Activated CD4-positive, alpha-beta T cell treated with anti-CD3 and anti-CD28 coated beads, Interleukin-2, amount 10 ng/mL, durations not matched to agents 7 days and 5 days (primary cell): ENCODE results near the gene SPTBN4. TPM values are rescaled to one million over a fixed set of nuclear protein-coding genes. Genes with fewer than 3 reads are reported as not detected.
"Not testable (repeated sequence)": the region's sequence is repeated elsewhere in the genome, so short reads cannot be mapped to it uniquely, and the experiment has no call there.

Experiments
- CTCF ChIA-PET: fragments of 350-600 bp; sonication (Branson Sonifier 250); formaldehyde crosslinking; loops from one replicate; lab custom pipeline; 2021; ENCODE audit warnings: antibody characterized with exemption; lab: Charles Lee
- POLR2A ChIA-PET: fragments of 350-600 bp; sonication (Branson Sonifier 250); formaldehyde crosslinking; loops from one replicate; lab custom pipeline; 2021; ENCODE audit warnings: antibody characterized with exemption; lab: Charles Lee
- DNase-seq: peaks from one replicate; pipeline ENCODE4 v3.0.0-alpha.2; 2020
- H3K27ac Mint-ChIP-seq: one replicate; pipeline ENCODE4 v1.8.0; 2021; ENCODE audit warnings: mild to moderate bottlenecking, moderate library complexity, mixed read lengths
- H3K27me3 Mint-ChIP-seq: one replicate; pipeline ENCODE4 v1.8.0; 2021; ENCODE audit warnings: mixed read lengths
- H3K36me3 Mint-ChIP-seq: one replicate; pipeline ENCODE4 v1.8.0; 2021; ENCODE audit warnings: low read depth, mixed read lengths
- H3K4me1 Mint-ChIP-seq: one replicate; pipeline ENCODE4 v1.8.0; 2021; ENCODE audit warnings: mixed read lengths
- H3K4me3 Mint-ChIP-seq: one replicate; pipeline ENCODE4 v1.8.0; 2021; ENCODE audit warnings: mild to moderate bottlenecking, moderate library complexity, mixed read lengths
- H3K9me3 Mint-ChIP-seq: one replicate; pipeline ENCODE4 v1.8.0; 2021; ENCODE audit warnings: mixed read lengths
- total RNA-seq, 2 experiments: library from RNA; stranded (reverse); gene quantifications; one replicate each; pipeline ENCODE4 v1.2.3, GENCODE V29; 2021

Gene SPTBN4
- total RNA-seq, 2 experiments from 2014 or later: 0.23 to 0.50 TPM

- no peak overlapping the region for H3K4me3 Mint-ChIP-seq
- ChIA-PET CTCF (interaction anchor here (0.9 to 4.8 kb wide), 2 partner anchors 12 to 99 kb away, joined by 3 to 31 read pairs; no protein-coding TSS in a partner anchor), POLR2A (no interaction called here)
- DNase-seq: no peak
- no peaks in the 10 kb centered on the region for H3K27me3 Mint-ChIP-seq
- H3K27ac Mint-ChIP-seq: peak overlapping the region; percentile 74
- H3K4me1 Mint-ChIP-seq: peaks cover 19% of the 10 kb centered on the region
- H3K9me3 Mint-ChIP-seq: no peaks in the 10 kb centered on the region
- peaks cover 29% of the 10 kb centered on the region for H3K36me3 Mint-ChIP-seq
Observed at GRCh38 chr19:40622773-40623075, 155.9 kb downstream of the SPTBN4 start.

- H3K36me3 Mint-ChIP-seq: peaks cover 26% of the 10 kb centered on the region
- H3K9me3 Mint-ChIP-seq: no peaks in the 10 kb centered on the region
- H3K4me1 Mint-ChIP-seq: peaks cover 19% of the 10 kb centered on the region
- DNase-seq: no peak
- H3K4me3 Mint-ChIP-seq: no peak overlapping the region
- no peak overlapping the region for H3K27ac Mint-ChIP-seq
- no peaks in the 10 kb centered on the region for H3K27me3 Mint-ChIP-seq
- ChIA-PET POLR2A (no interaction called here), CTCF (interaction anchor here (0.9 to 4.8 kb wide), 3 partner anchors 11 to 100 kb away, joined by 3 to 31 read pairs (median 4); no protein-coding TSS in a partner anchor)
Observed at GRCh38 chr19:40623403-40624251, 156.8 kb downstream of the SPTBN4 start.

- H3K4me1 Mint-ChIP-seq: peaks cover 19% of the 10 kb centered on the region
- DNase-seq, H3K27me3 Mint-ChIP-seq, H3K4me3 Mint-ChIP-seq, H3K27ac Mint-ChIP-seq, POLR2A ChIA-PET, H3K9me3 Mint-ChIP-seq: not testable (repeated sequence)
- CTCF ChIA-PET: interaction anchor here (1.6 to 4.8 kb wide), 2 partner anchors 10 to 26 kb away, joined by 4 to 31 read pairs; no protein-coding TSS in a partner anchor
- peaks cover 23% of the 10 kb centered on the region for H3K36me3 Mint-ChIP-seq
Observed at GRCh38 chr19:40624369-40625153, 157.8 kb downstream of the SPTBN4 start.

- H3K36me3 Mint-ChIP-seq: peaks cover 24% of the 10 kb centered on the region
- POLR2A ChIA-PET: no interaction called here
- peak overlapping the region; percentile 10 for H3K27ac Mint-ChIP-seq
- CTCF ChIA-PET: interaction anchor here (4.8 kb wide), 1 partner anchor 9 kb away, joined by 31 read pairs; no protein-coding TSS in a partner anchor
- peaks cover 22% of the 10 kb centered on the region for H3K4me1 Mint-ChIP-seq
- DNase-seq: no peak
- H3K27me3 Mint-ChIP-seq: no peaks in the 10 kb centered on the region
- no peaks in the 10 kb centered on the region for H3K9me3 Mint-ChIP-seq
- H3K4me3 Mint-ChIP-seq: no peak overlapping the region
Observed at GRCh38 chr19:40625406-40626120, 158.8 kb downstream of the SPTBN4 start.

Other genes starting within 250 kb of the SPTBN4 start
- gene TTC9B, start 248.6 kb upstream of the SPTBN4 start, total RNA-seq: not detected
- under 1 TPM; 0.27 to 0.35 TPM for gene CCNP, start 240.3 kb upstream of the SPTBN4 start, total RNA-seq
- 100 to 1,000 TPM; 131 to 148 TPM for gene AKT2, start 181.7 kb upstream of the SPTBN4 start, total RNA-seq
- gene C19orf47, start 118.6 kb upstream of the SPTBN4 start, total RNA-seq: 10 to 100 TPM; 21.8 to 25.3 TPM
- 10 to 100 TPM; 70.8 to 73.7 TPM for gene PLD3, start 118.3 kb upstream of the SPTBN4 start, total RNA-seq
- gene HIPK4, start 76.8 kb upstream of the SPTBN4 start, total RNA-seq: not detected
- under 1 TPM; 0.75 to 0.94 TPM for gene PRX, start 53.6 kb upstream of the SPTBN4 start, total RNA-seq
- 1 to 10 TPM; 6.2 to 9.7 TPM for gene SERTAD1, start 41.0 kb upstream of the SPTBN4 start, total RNA-seq
- 10 to 100 TPM; 10.6 to 10.9 TPM for gene SERTAD3, start 22.7 kb upstream of the SPTBN4 start, total RNA-seq
- gene BLVRB, start 1.3 kb upstream of the SPTBN4 start, total RNA-seq: 10 to 100 TPM; 18.5 to 20.0 TPM
- gene SHKBP1, start 109.9 kb downstream of the SPTBN4 start, total RNA-seq: 100 to 1,000 TPM; 147 to 158 TPM
- gene LTBP4, start 134.4 kb downstream of the SPTBN4 start, total RNA-seq: 10 to 100 TPM; 71.3 to 75.7 TPM
- 1 to 10 TPM; 5.7 to 7.3 TPM for gene NUMBL, start 223.7 kb downstream of the SPTBN4 start, total RNA-seq
- gene COQ8B, start 249.9 kb downstream of the SPTBN4 start, total RNA-seq: 10 to 100 TPM; 23.4 to 33.5 TPM